GM23338 (cell line): Measurements from ENCODE around the gene KCNMB3. TPM values are rescaled to one million over a fixed set of nuclear protein-coding genes. Genes with fewer than 3 reads are reported as not detected.

Experiments used
- ATAC-seq: fragments of 200-7000 bp; cut with Tn5 transposase; 3 replicates; pipeline ENCODE4 v1.9.1; 2020
- DNase-seq: peaks from one replicate; pipeline ENCODE4 v3.0.0-alpha.2; 2015; ENCODE audit warnings: low spot score
- H2AFZ ChIP-seq: fragments of 200-600 bp; sonication (generic); 2 replicates; pipeline ENCODE4 v1.8.0; 2016; ENCODE audit warnings: antibody characterized with exemption, mild to moderate bottlenecking, moderate library complexity
- H3F3A ChIP-seq: fragments of 200-600 bp; sonication (generic); replicated peaks from 2 replicates; pipeline ENCODE4 v1.8.0; 2017; ENCODE audit warnings: antibody characterized with exemption, mixed run types, low read depth
- H3K27ac ChIP-seq: fragments of 200-600 bp; sonication (generic); 2 replicates; pipeline ENCODE4 v1.6.1; 2016; ENCODE audit warnings: low read depth
- H3K27me3 ChIP-seq: fragments of 200-600 bp; sonication (generic); 2 replicates; pipeline ENCODE4 v1.8.0; 2016; ENCODE audit warnings: mild to moderate bottlenecking, mixed run types, moderate library complexity; ENCODE audit not compliant: insufficient read depth
- H3K36me3 ChIP-seq: fragments of 200-600 bp; sonication (generic); 2 replicates; pipeline ENCODE4 v1.8.0; 2016; ENCODE audit warnings: mild to moderate bottlenecking; ENCODE audit not compliant: insufficient read depth
- H3K4me1 ChIP-seq: fragments of 200-600 bp; sonication (generic); 2 replicates; pipeline ENCODE4 v1.8.0; 2016; ENCODE audit warnings: mild to moderate bottlenecking, moderate library complexity; ENCODE audit not compliant: insufficient read depth
- H3K4me2 ChIP-seq: fragments of 200-600 bp; sonication (generic); 2 replicates; pipeline ENCODE4 v1.7.1; 2017; ENCODE audit warnings: mixed run types
- H3K4me3 ChIP-seq: fragments of 200-600 bp; sonication (generic); 2 replicates; pipeline ENCODE4 v1.6.1; 2016; ENCODE audit warnings: mixed run types
- H3K79me2 ChIP-seq: fragments of 200-600 bp; sonication (generic); replicated peaks from 2 replicates; pipeline ENCODE4 v1.8.0; 2017; ENCODE audit warnings: mild to moderate bottlenecking; ENCODE audit not compliant: insufficient read depth
- H3K9me2 ChIP-seq: fragments of 200-600 bp; sonication (generic); 2 replicates; pipeline ENCODE4 v1.8.0; 2017; ENCODE audit not compliant: insufficient read depth
- H4K20me1 ChIP-seq: fragments of 200-600 bp; sonication (generic); replicated peaks from 2 replicates; pipeline ENCODE4 v1.8.0; 2017; ENCODE audit warnings: mild to moderate bottlenecking; ENCODE audit not compliant: insufficient read depth
- H3K27ac Mint-ChIP-seq: 2 replicates; pipeline ENCODE4 v1.8.0; 2020; ENCODE audit warnings: inconsistent platforms, mild to moderate bottlenecking, moderate library complexity, mixed read lengths
- H3K27me3 Mint-ChIP-seq: 3 replicates; pipeline ENCODE4 v1.8.0; 2022; ENCODE audit warnings: low read depth, mild to moderate bottlenecking, moderate library complexity, mixed read lengths, inconsistent platforms; ENCODE audit not compliant: insufficient read depth, poor library complexity
- H3K36me3 Mint-ChIP-seq: 3 replicates; pipeline ENCODE4 v1.8.0; 2021; ENCODE audit warnings: low read depth, mild to moderate bottlenecking, inconsistent platforms, moderate library complexity, mixed read lengths
- H3K4me1 Mint-ChIP-seq: 3 replicates; pipeline ENCODE4 v1.8.0; 2020; ENCODE audit warnings: mild to moderate bottlenecking, inconsistent platforms, mixed read lengths
- H3K4me3 Mint-ChIP-seq: 3 replicates; pipeline ENCODE4 v1.8.0; 2021; ENCODE audit warnings: moderate library complexity, mild to moderate bottlenecking, inconsistent platforms, mixed read lengths
- H3K9me3 Mint-ChIP-seq: 3 replicates; pipeline ENCODE4 v1.8.0; 2020; ENCODE audit warnings: moderate library complexity, mild to moderate bottlenecking, inconsistent platforms, mixed read lengths
- CREB1 ChIP-seq: fragments of 250-450 bp; sonication (Bioruptor Pico); IDR thresholded peaks from 2 replicates; pipeline ENCODE4 v1.5.0; 2020; ENCODE audit warnings: low read depth, mild to moderate bottlenecking, moderate library complexity
- EZH2 ChIP-seq: fragments of 200-600 bp; sonication (generic); IDR thresholded peaks from one replicate; pipeline ENCODE4 v1.8.0; 2017; ENCODE audit warnings: antibody characterized with exemption, mild to moderate bottlenecking, low read depth; ENCODE audit not compliant: unreplicated experiment
- NANOG ChIP-seq: IDR thresholded peaks from 2 replicates; pipeline ENCODE4 v1.6.1; 2016; ENCODE audit warnings: antibody characterized with exemption, borderline replicate concordance
- POLR2AphosphoS5 ChIP-seq: IDR thresholded peaks from 2 replicates; pipeline ENCODE4 v1.6.1; 2016; ENCODE audit warnings: antibody characterized with exemption, low read depth
- STAT1 ChIP-seq: IDR thresholded peaks from one replicate; pipeline ENCODE4 v1.6.1; 2016; ENCODE audit warnings: antibody characterized with exemption; ENCODE audit not compliant: unreplicated experiment
- polyA plus RNA-seq: library from polyadenylated mRNA; unstranded; fragments of >200 nt; fragmentation: Nextera tagmentation; extraction: Ambion mirVana; gene quantifications from 2 replicates; pipeline ENCODE4 v1.2.1, GENCODE V29; 2016
- total RNA-seq: library from RNA; depleted of rRNA; stranded (reverse); fragments of >200 nt; shearing (Covaris generic); gene quantifications from 2 replicates; pipeline ENCODE4 v1.2.3, GENCODE V29; 2014
- TF ChIP-seq, protein P1 (sequence below): fragments of 250-450 bp; sonication (Bioruptor Pico); IDR thresholded peaks from 2 replicates; pipeline ENCODE4 v1.5.0; 2020; ENCODE audit warnings: mild to moderate bottlenecking, moderate library complexity
- TF ChIP-seq, protein P2 (sequence below), 2 experiments: fragments of 200-600 bp in 1 of 2; sonication (generic) in 1 of 2; conservative IDR thresholded peaks; 2 replicates each; pipeline versions ENCODE4 v1.5.1 to v1.6.1; 2016 to 2017; ENCODE audit warnings: antibody characterized with exemption in 2 of 2, low read depth in 2 of 2, mild to moderate bottlenecking in 2 of 2, moderate library complexity in 1 of 2

KCNMB3 gene
- total and polyA plus RNA-seq, 2 experiments from 2014 or later = 1.3 to 3.8 TPM

DNA sequence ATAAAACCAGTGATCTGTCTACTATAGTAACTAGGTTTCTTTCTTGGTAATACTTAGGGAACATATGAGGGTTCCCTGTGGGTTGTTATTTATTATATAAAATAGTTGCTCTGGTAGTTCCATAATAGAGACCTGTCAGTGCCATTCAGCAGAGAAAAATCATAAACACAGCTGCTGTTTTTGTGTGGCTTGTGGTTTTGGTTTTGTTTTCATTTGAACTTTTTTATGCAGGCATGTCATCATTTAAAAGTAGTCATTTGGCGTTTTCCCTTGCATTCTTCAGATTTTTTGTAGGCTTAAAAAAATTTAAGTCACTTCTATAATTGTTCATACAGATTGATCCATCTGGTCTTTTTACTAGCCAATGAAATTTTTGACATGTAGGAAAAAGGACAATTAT is 54.8 kb downstream of the KCNMB3 start (continued):
- TF ChIP-seq, protein P1, sequence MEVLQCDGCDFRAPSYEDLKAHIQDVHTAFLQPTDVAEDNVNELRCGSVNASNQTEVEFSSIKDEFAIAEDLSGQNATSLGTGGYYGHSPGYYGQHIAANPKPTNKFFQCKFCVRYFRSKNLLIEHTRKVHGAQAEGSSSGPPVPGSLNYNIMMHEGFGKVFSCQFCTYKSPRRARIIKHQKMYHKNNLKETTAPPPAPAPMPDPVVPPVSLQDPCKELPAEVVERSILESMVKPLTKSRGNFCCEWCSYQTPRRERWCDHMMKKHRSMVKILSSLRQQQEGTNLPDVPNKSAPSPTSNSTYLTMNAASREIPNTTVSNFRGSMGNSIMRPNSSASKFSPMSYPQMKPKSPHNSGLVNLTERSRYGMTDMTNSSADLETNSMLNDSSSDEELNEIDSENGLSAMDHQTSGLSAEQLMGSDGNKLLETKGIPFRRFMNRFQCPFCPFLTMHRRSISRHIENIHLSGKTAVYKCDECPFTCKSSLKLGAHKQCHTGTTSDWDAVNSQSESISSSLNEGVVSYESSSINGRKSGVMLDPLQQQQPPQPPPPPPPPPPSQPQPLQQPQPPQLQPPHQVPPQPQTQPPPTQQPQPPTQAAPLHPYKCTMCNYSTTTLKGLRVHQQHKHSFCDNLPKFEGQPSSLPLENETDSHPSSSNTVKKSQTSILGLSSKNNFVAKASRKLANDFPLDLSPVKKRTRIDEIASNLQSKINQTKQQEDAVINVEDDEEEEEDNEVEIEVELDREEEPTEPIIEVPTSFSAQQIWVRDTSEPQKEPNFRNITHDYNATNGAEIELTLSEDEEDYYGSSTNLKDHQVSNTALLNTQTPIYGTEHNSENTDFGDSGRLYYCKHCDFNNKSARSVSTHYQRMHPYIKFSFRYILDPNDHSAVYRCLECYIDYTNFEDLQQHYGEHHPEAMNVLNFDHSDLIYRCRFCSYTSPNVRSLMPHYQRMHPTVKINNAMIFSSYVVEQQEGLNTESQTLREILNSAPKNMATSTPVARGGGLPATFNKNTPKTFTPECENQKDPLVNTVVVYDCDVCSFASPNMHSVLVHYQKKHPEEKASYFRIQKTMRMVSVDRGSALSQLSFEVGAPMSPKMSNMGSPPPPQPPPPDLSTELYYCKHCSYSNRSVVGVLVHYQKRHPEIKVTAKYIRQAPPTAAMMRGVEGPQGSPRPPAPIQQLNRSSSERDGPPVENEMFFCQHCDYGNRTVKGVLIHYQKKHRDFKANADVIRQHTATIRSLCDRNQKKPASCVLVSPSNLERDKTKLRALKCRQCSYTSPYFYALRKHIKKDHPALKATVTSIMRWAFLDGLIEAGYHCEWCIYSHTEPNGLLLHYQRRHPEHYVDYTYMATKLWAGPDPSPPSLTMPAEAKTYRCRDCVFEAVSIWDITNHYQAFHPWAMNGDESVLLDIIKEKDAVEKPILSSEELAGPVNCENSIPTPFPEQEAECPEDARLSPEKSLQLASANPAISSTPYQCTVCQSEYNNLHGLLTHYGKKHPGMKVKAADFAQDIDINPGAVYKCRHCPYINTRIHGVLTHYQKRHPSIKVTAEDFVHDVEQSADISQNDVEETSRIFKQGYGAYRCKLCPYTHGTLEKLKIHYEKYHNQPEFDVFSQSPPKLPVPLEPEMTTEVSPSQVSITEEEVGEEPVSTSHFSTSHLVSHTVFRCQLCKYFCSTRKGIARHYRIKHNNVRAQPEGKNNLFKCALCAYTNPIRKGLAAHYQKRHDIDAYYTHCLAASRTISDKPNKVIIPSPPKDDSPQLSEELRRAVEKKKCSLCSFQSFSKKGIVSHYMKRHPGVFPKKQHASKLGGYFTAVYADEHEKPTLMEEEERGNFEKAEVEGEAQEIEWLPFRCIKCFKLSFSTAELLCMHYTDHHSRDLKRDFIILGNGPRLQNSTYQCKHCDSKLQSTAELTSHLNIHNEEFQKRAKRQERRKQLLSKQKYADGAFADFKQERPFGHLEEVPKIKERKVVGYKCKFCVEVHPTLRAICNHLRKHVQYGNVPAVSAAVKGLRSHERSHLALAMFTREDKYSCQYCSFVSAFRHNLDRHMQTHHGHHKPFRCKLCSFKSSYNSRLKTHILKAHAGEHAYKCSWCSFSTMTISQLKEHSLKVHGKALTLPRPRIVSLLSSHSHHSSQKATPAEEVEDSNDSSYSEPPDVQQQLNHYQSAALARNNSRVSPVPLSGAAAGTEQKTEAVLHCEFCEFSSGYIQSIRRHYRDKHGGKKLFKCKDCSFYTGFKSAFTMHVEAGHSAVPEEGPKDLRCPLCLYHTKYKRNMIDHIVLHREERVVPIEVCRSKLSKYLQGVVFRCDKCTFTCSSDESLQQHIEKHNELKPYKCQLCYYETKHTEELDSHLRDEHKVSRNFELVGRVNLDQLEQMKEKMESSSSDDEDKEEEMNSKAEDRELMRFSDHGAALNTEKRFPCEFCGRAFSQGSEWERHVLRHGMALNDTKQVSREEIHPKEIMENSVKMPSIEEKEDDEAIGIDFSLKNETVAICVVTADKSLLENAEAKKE (CRISPR knock-in tag) = no peak
- TF ChIP-seq POLR2AphosphoS5 (no peak), NANOG (no peak), EZH2 (no peak), STAT1 (no peak), CREB1 (no peak)
- TF ChIP-seq, protein P2, sequence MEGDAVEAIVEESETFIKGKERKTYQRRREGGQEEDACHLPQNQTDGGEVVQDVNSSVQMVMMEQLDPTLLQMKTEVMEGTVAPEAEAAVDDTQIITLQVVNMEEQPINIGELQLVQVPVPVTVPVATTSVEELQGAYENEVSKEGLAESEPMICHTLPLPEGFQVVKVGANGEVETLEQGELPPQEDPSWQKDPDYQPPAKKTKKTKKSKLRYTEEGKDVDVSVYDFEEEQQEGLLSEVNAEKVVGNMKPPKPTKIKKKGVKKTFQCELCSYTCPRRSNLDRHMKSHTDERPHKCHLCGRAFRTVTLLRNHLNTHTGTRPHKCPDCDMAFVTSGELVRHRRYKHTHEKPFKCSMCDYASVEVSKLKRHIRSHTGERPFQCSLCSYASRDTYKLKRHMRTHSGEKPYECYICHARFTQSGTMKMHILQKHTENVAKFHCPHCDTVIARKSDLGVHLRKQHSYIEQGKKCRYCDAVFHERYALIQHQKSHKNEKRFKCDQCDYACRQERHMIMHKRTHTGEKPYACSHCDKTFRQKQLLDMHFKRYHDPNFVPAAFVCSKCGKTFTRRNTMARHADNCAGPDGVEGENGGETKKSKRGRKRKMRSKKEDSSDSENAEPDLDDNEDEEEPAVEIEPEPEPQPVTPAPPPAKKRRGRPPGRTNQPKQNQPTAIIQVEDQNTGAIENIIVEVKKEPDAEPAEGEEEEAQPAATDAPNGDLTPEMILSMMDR (conservative IDR thresholded peaks at IDR 0.05; ENCODE audit: low read depth in 2 of 2) = no peak

GRCh38 chr3:179194931-179195330 is 56.0 kb downstream of the KCNMB3 start:
- Mint-ChIP-seq H3K27ac (no peak overlapping the region), H3K36me3 (no peaks in the 10 kb centered on the region), H3K4me1 (peaks cover 34% of the 10 kb centered on the region), H3K4me3 (no peak overlapping the region), H3K27me3 (no peaks in the 10 kb centered on the region), H3K9me3 (no peaks in the 10 kb centered on the region)
- H3K4me1 ChIP-seq = peaks cover 33% of the 10 kb centered on the region
- H3K4me3 ChIP-seq = no peak overlapping the region
- ATAC-seq = peak; percentile 85
- no peaks in the 10 kb centered on the region for H3K36me3 ChIP-seq
- no peaks in the 10 kb centered on the region for H3K9me2 ChIP-seq
- no peaks in the 10 kb centered on the region for H3F3A ChIP-seq
- no peak overlapping the region for H3K4me2 ChIP-seq
- TF ChIP-seq EZH2 = no peak
- TF ChIP-seq, protein P1 (CRISPR knock-in tag) = no peak
- DNase-seq = peak; percentile 78
- no peak overlapping the region for H2AFZ ChIP-seq
- no peaks in the 10 kb centered on the region for H4K20me1 ChIP-seq
- peaks cover 68% of the 10 kb centered on the region for H3K79me2 ChIP-seq
- peak overlapping the region; percentile 67; the same call in 1 of the 2 replicates for H3K27ac ChIP-seq
- no peaks in the 10 kb centered on the region for H3K27me3 ChIP-seq
